K562 (cell line): ENCODE measurements around the gene DCST1. TPM values are rescaled to one million over a fixed set of nuclear protein-coding genes. Genes with fewer than 3 reads are reported as not detected.
A peak's percentile ranks its signal among the peaks of the same experiment; 100 is the strongest.

Experiments
- POLR2G ChIP-seq: fragments of 200-400 bp; formaldehyde crosslinking; IDR thresholded peaks from 2 replicates; pipeline ENCODE4 v1.6.1; 2017; ENCODE audit warnings: low read depth, mild to moderate bottlenecking, antibody characterized with exemption, low read length, moderate library complexity
- RFX5 ChIP-seq: IDR thresholded peaks from 2 replicates; pipeline ENCODE4 v1.6.1; 2011; ENCODE audit warnings: low read depth, mild to moderate bottlenecking, improper control_type of control experiment, low read length
- ZFX ChIP-seq: sonication (generic); formaldehyde crosslinking; IDR thresholded peaks from 2 replicates; pipeline ENCODE4 v1.8.0; 2022; ENCODE audit warnings: mild to moderate bottlenecking, missing genetic modification reagents, moderate library complexity
- ZNF347 ChIP-seq: fragments of 450-650 bp; formaldehyde crosslinking; IDR thresholded peaks from 2 replicates; pipeline ENCODE4 v1.4.0; 2020; ENCODE audit warnings: low read depth, mild to moderate bottlenecking, moderate library complexity
- ZNF583 ChIP-seq: fragments of 250-450 bp; sonication (Bioruptor Pico); IDR thresholded peaks from 2 replicates; pipeline ENCODE4 v1.4.0; 2020
- polyA plus RNA-seq, 8 experiments: library from polyadenylated mRNA; depleted of rRNA in 4 of 8; stranded (reverse) in 5 of 8; unstranded in 3 of 8; fragments of >200 nt; fragmentation: Nextera tagmentation in 2 of 8; fragmentation: Illumina TruSeq in 1 of 8; extraction: Ambion mirVana in 2 of 8; extraction: Trizol in 1 of 8; gene quantifications; 2 replicates each; pipeline versions ENCODE4 v1.2.1 to v1.2.3, GENCODE V29; 2011 to 2014; ENCODE audit warnings: inconsistent platforms in 1 of 8, missing spikeins in 1 of 8
- total RNA-seq, 7 experiments: library from RNA; depleted of rRNA in 6 of 7; stranded (reverse); fragments of >200 nt in 6 of 7; fragmentation: Illumina TruSeq in 2 of 7; extraction: Trizol in 2 of 7; gene quantifications; 2 replicates each; pipeline versions ENCODE4 v1.2.1 to v1.2.3, GENCODE V29; 2011 to 2021; ENCODE audit warnings: low replicate concordance in 1 of 7
- TF ChIP-seq, protein P1 (sequence below): fragments of 450-650 bp; IDR thresholded peaks from 2 replicates; pipeline ENCODE4 v1.6.1; 2016
- TF ChIP-seq, protein P2 (sequence below): fragments of 250-450 bp; sonication (Bioruptor Pico); IDR thresholded peaks from 2 replicates; pipeline ENCODE4 v1.9.0; 2021; ENCODE audit warnings: mild to moderate bottlenecking
- TF ChIP-seq, protein P3 (sequence below): IDR thresholded peaks from 3 replicates; pipeline ENCODE4 v1.6.1; 2011; ENCODE audit warnings: borderline replicate concordance, mild to moderate bottlenecking; ENCODE audit not compliant: insufficient read length, insufficient read depth
- TF ChIP-seq, protein P4 (sequence below), 2 experiments: fragments of 450-650 bp; conservative IDR thresholded peaks; 2 replicates each; pipeline ENCODE4 v1.6.1; 2017; ENCODE audit warnings: mild to moderate bottlenecking in 2 of 2, moderate library complexity in 2 of 2

The DCST1 gene
- total and polyA plus RNA-seq, 9 of the 15 experiments (the other 6 are each of a cell fraction or from before 2014, with no cell fraction given): not detected

DNA sequence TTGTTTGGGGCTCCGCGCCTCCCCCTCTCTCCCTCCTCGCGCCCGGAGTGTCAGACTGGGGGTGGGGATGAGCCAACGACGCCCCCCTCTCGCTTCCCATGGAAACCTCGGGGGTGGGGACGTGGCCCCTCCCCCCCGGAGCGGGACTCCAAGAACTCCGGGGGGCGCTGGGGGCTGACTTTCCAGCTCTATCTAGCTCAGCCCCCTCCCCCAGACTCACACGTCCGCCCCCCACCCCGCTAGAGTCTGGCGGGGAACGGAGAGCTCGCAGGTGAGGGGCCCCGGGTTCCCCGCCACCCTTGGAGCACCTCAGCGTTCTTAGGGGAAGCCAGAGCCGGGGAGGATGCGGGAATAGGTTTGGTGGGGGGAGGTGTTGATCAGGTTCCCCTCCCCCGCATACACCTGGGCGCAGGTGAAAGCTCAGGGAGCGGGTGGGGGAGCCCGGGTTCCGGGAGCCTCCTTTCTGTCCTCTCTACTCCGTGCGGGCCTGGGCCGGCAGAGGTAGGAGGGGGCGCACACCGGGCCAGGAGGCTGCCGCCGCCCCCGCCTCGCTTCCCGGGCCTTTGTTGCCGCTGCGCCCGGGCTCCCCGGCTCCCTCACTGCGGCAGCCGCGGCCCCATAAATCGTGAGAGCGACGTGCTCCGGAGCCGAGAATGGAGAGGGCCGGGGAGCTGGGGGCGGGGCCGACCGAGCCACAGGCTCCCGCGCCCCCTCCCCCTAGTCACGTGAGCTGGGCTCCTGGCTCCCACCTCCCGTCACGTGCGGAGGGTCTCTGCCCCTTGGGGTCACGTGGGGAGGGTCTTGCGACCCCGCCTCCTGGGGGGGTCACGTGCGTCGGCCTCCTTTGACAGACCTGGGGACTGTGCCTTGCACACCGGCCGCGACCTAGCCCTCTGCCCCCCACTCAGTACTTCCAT lies 46.9 kb downstream of the DCST1 start (continued):
- TF ChIP-seq, protein P1, sequence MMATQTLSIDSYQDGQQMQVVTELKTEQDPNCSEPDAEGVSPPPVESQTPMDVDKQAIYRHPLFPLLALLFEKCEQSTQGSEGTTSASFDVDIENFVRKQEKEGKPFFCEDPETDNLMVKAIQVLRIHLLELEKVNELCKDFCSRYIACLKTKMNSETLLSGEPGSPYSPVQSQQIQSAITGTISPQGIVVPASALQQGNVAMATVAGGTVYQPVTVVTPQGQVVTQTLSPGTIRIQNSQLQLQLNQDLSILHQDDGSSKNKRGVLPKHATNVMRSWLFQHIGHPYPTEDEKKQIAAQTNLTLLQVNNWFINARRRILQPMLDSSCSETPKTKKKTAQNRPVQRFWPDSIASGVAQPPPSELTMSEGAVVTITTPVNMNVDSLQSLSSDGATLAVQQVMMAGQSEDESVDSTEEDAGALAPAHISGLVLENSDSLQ: peak; percentile 89
- TF ChIP-seq ZNF347 (no peak), POLR2G (0 out of 2 replicates have a peak, but pooled peaks have one; percentile 20), ZNF583 (CRISPR knock-in tag) (0 out of 2 replicates have a peak, but pooled peaks have one; percentile 54), RFX5 (no peak), ZFX (peak; percentile 49)
- TF ChIP-seq, protein P2, sequence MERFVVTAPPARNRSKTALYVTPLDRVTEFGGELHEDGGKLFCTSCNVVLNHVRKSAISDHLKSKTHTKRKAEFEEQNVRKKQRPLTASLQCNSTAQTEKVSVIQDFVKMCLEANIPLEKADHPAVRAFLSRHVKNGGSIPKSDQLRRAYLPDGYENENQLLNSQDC: no peak
- TF ChIP-seq, protein P3, sequence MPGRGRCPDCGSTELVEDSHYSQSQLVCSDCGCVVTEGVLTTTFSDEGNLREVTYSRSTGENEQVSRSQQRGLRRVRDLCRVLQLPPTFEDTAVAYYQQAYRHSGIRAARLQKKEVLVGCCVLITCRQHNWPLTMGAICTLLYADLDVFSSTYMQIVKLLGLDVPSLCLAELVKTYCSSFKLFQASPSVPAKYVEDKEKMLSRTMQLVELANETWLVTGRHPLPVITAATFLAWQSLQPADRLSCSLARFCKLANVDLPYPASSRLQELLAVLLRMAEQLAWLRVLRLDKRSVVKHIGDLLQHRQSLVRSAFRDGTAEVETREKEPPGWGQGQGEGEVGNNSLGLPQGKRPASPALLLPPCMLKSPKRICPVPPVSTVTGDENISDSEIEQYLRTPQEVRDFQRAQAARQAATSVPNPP: no peak
- TF ChIP-seq, protein P4, sequence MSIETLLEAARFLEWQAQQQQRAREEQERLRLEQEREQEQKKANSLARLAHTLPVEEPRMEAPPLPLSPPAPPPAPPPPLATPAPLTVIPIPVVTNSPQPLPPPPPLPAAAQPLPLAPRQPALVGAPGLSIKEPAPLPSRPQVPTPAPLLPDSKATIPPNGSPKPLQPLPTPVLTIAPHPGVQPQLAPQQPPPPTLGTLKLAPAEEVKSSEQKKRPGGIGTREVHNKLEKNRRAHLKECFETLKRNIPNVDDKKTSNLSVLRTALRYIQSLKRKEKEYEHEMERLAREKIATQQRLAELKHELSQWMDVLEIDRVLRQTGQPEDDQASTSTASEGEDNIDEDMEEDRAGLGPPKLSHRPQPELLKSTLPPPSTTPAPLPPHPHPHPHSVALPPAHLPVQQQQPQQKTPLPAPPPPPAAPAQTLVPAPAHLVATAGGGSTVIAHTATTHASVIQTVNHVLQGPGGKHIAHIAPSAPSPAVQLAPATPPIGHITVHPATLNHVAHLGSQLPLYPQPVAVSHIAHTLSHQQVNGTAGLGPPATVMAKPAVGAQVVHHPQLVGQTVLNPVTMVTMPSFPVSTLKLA (conservative IDR thresholded peaks at IDR 0.05): peak in 1 of 2 experiments; percentile 56; a peak in 2 of 4 replicates
